GM12878 (cell line): ENCODE data around the gene PGA3. TPM values are rescaled to one million over a fixed set of nuclear protein-coding genes. Genes with fewer than 3 reads are reported as not detected.
"Not testable (repeated sequence)": the region's sequence is repeated elsewhere in the genome, so short reads cannot be mapped to it uniquely, and the experiment has no call there.

Source experiments
- ATAC-seq: fragments of 200-7000 bp; cut with Tn5 transposase; 3 replicates; pipeline ENCODE4 v1.9.1; 2020; ENCODE audit warnings: mild to moderate bottlenecking, moderate library complexity
- Bru-seq: library from RNA; stranded (reverse); fragments of 400-500 nt; gene quantifications from one replicate; lab custom pipeline; 2021; lab: Mats Ljungman, UMichigan
- BruChase-seq, 2 experiments: library from RNA; stranded (reverse); fragments of 400-500 nt; gene quantifications; one replicate each; lab custom pipeline; 2021; lab: Mats Ljungman, UMichigan
- BruUV-seq: library from RNA; stranded (reverse); fragments of 400-500 nt; replicated peaks from 2 replicates; lab custom pipeline; 2021; lab: Mats Ljungman, UMichigan
- CTCF ChIA-PET: fragments of 300-600 bp; sonication (Branson Sonifier 250); formaldehyde crosslinking; extraction: SDS; loops from one replicate; lab custom pipeline; 2021; ENCODE audit warnings: inconsistent platforms; lab: Yijun Ruan, JAX
- POLR2A ChIA-PET: fragments of 350-600 bp; formaldehyde crosslinking; extraction: SDS; loops from one replicate; lab custom pipeline; 2021; ENCODE audit warnings: inconsistent platforms; lab: Charles Lee
- RAD21 ChIA-PET: fragments of 300-600 bp; sonication (Branson Sonifier 250); formaldehyde crosslinking; loops from one replicate; lab custom pipeline; 2023; ENCODE audit warnings: antibody characterized with exemption; ENCODE audit not compliant: unreplicated experiment; lab: Charles Lee
- SMC1A ChIA-PET: fragments of 300-600 bp; sonication (Branson Sonifier 250); formaldehyde crosslinking; loops from one replicate; lab custom pipeline; 2023; ENCODE audit not compliant: unreplicated experiment, uncharacterized antibody; lab: Charles Lee
- DNase-seq: peaks from one replicate; pipeline ENCODE4 v3.0.0-alpha.2; 2011; ENCODE audit warnings: low read depth, low spot score
- FAIRE-seq: peaks from 3 replicates; lab custom pipeline; 2011; peaks lifted over from hg19 to GRCh38; lab: Jason Lieb, UNC
- H2AFZ ChIP-seq: 2 replicates; pipeline ENCODE4 v1.6.0; 2011; ENCODE audit warnings: low read depth, low read length, control low read depth; ENCODE audit not compliant: control insufficient read depth
- H3K27ac ChIP-seq: 2 replicates; pipeline ENCODE4 v1.5.1; 2011; ENCODE audit warnings: control low read depth; ENCODE audit not compliant: control insufficient read depth, insufficient read depth
- H3K27me3 ChIP-seq, 2 experiments: replicated peaks in 1 of 2; 2 replicates each; pipeline versions ENCODE4 v1.6.0 to v1.6.1; 2011; ENCODE audit warnings: low read length in 1 of 2; ENCODE audit not compliant: control insufficient read depth in 2 of 2, insufficient read depth in 2 of 2
- H3K36me3 ChIP-seq, 2 experiments: 2 replicates each; pipeline ENCODE4 v1.5.1; 2011; ENCODE audit warnings: low read length in 1 of 2; ENCODE audit not compliant: control insufficient read depth in 2 of 2, insufficient read depth in 2 of 2
- H3K4me1 ChIP-seq: 2 replicates; pipeline ENCODE4 v1.6.1; 2011; ENCODE audit warnings: mild to moderate bottlenecking, low read length, moderate library complexity, mixed read lengths; ENCODE audit not compliant: control insufficient read depth, insufficient read depth
- H3K4me2 ChIP-seq: 2 replicates; pipeline ENCODE4 v1.6.0; 2011; ENCODE audit warnings: control low read depth; ENCODE audit not compliant: control insufficient read depth, insufficient read depth
- H3K4me3 ChIP-seq: fragments of 200-600 bp; sonication (generic); 2 replicates; pipeline ENCODE4 v1.5.1; 2016
- H3K79me2 ChIP-seq: 2 replicates; pipeline ENCODE4 v1.6.0; 2011; ENCODE audit warnings: low read length; ENCODE audit not compliant: control insufficient read depth, insufficient read depth
- H3K9ac ChIP-seq: 2 replicates; pipeline ENCODE4 v1.8.0; 2011; ENCODE audit warnings: low read length, control low read depth, mixed read lengths; ENCODE audit not compliant: control insufficient read depth, insufficient read depth
- H3K9me3 ChIP-seq: replicated peaks from 3 replicates; pipeline ENCODE4 v1.5.1; 2011; ENCODE audit warnings: mild to moderate bottlenecking, low read length; ENCODE audit not compliant: control insufficient read depth, insufficient read depth
- H4K20me1 ChIP-seq: 2 replicates; pipeline ENCODE4 v1.6.0; 2011; ENCODE audit not compliant: control insufficient read depth, insufficient read depth
- WGBS: methylation state at CpG from one replicate; pipeline ENCODE4 v1.1.6; 2016; ENCODE audit warnings: low lambda C conversion rate; ENCODE audit not compliant: insufficient replicate concordance, insufficient coverage; ENCODE audit errors: missing lambda C conversion rate; 5-methylcytosine and 5-hydroxymethylcytosine counted together
- in situ Hi-C: fragments of 300-500 bp; cut with MboI; formaldehyde crosslinking; loops from 9 replicates; pipeline ENCODE4 v1.14.3; 2018; ENCODE audit warnings: mixed read lengths
- intact Hi-C: fragments of 100-400 bp; cut with micrococcal nuclease; formaldehyde crosslinking; loops from one replicate; pipeline ENCODE4 v1.14.2; 2022; ENCODE audit not compliant: unreplicated experiment
- long read RNA-seq, 2 experiments: library from polyadenylated mRNA; unstranded; transcript quantifications; one replicate each; pipeline ENCODE4 v2.0.0, GENCODE V29; 2019 to 2020
- polyA minus RNA-seq, 3 experiments: library from RNA; depleted of rRNA, polyadenylated mRNA; stranded (reverse); fragments of >200 nt; gene quantifications; 2 replicates each; pipeline ENCODE4 v1.2.3, GENCODE V29; 2011
- polyA plus RNA-seq, 11 experiments: library from polyadenylated mRNA; depleted of rRNA in 4 of 11; unstranded in 6 of 11; stranded (reverse) in 5 of 11; fragments of >200 nt; fragmentation: Nextera tagmentation in 4 of 11; fragmentation: Illumina TruSeq in 1 of 11; extraction: Ambion mirVana in 4 of 11; extraction: Trizol in 1 of 11; gene quantifications; 1 replicate in 1 of 11; 2 replicates in 10 of 11; pipeline versions ENCODE4 v1.2.1 to v1.2.3, GENCODE V29; 2011 to 2016; ENCODE audit warnings: inconsistent platforms in 2 of 11, missing spikeins in 2 of 11, low read depth in 1 of 11
- total RNA-seq, 4 experiments: library from RNA; depleted of rRNA in 3 of 4; stranded (reverse); fragments of >200 nt in 3 of 4; fragmentation: Illumina TruSeq in 1 of 4; extraction: Trizol in 1 of 4; gene quantifications; 2 replicates each; pipeline versions ENCODE4 v1.2.1 to v1.2.3, GENCODE V29; 2013 to 2021

The PGA3 gene
- total RNA-seq (2013; cell fraction: nucleolus; rRNA removed) = not detected in 2 replicates
- total RNA-seq (2014; rRNA removed) = not detected in 2 replicates
- total RNA-seq (2014; rRNA removed; fragmentation: Illumina TruSeq; extraction: Trizol) = not detected in 2 replicates
- total RNA-seq (2021) = not detected in 2 replicates
- not detected for polyA plus RNA-seq (2011; ENCODE audit: low read depth)
- not detected in 2 replicates for polyA plus RNA-seq (2011; rRNA removed)
- not detected in 2 replicates for polyA plus RNA-seq (2011; cell fraction: cytosol; rRNA removed)
- polyA plus RNA-seq (2011; cell fraction: nucleus; rRNA removed) = not detected in 2 replicates
- polyA plus RNA-seq (2012) = not detected in 2 replicates
- polyA plus RNA-seq (2014; fragmentation: Illumina TruSeq; extraction: Trizol) = not detected in 2 replicates
- polyA plus RNA-seq (2014; fragmentation: Nextera tagmentation; extraction: Ambion mirVana) = not detected
- not detected in 2 replicates for polyA plus RNA-seq (2014; rRNA removed)
- polyA plus RNA-seq (2016; fragmentation: Nextera tagmentation; extraction: Ambion mirVana) = not detected
- polyA minus RNA-seq (2011; rRNA and poly(A)+ RNA removed) = not detected in 2 replicates
- not detected in 2 replicates for polyA minus RNA-seq (2011; cell fraction: cytosol; rRNA and poly(A)+ RNA removed)
- polyA minus RNA-seq (2011; cell fraction: nucleus; rRNA and poly(A)+ RNA removed) = not detected in 2 replicates
- Bru-seq, nascent RNA = not detected
- not detected for BruChase-seq, experiment 1, labeled RNA remaining after a 6-hour chase
- percentile 12 among the genes with signal in this experiment for BruChase-seq, experiment 2, labeled RNA remaining after a 2-hour chase
- long read RNA-seq, experiment 1 = 0 reads
- long read RNA-seq, experiment 2 = 0 reads

DNA sequence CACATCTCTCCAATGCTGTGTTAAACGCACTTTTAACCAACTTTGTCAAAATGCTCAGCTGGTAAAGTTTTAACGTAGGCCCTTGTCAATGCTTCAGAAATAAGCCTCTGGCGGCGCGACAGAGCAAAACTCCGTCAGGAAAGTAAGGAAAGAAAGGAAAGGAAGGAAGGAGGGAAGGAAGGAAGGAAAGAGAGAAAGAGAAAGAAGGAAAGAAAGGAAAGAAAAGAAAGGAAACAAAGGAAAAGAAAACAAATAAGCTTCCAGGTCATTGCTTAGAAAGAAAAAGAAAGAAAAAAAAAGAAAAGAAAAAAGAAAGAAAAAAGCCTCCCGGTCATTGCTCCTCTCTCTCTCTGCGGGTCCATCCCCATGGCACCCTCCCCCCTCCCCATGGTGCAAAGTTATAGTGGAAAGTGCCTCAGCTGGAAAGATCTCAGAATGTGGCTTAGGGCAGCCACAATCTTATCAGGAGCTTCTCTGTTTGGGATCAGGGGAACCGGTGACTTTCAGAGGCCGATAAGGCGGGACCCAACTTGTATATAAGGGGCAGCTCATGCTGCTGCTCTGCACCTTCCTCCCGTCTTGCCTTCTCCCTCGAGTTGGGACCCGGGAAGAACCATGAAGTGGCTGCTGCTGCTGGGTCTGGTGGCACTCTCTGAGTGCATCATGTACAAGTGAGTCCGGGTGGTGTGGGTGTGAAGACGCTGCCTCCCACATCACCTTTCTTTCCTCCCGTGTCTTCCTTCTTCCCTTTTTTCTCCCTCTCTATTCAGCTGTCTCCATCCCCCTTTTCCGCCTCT, at the start of gene PGA3:
TSS of gene PGA3 (plus strand) at position 566 of the 797 bp plus-strand sequence. CDS start at position 616, 50 bp downstream.
- DNase-seq, POLR2A ChIA-PET, BruUV-seq, CTCF ChIA-PET, FAIRE-seq, H2AFZ ChIP-seq, H3K79me2 ChIP-seq, H3K9me3 ChIP-seq, H3K4me1 ChIP-seq, RAD21 ChIA-PET, ATAC-seq, H4K20me1 ChIP-seq, in situ Hi-C loops, H3K9ac ChIP-seq, intact Hi-C loops, H3K27me3 ChIP-seq, H3K4me3 ChIP-seq, H3K36me3 ChIP-seq, H3K27ac ChIP-seq, H3K4me2 ChIP-seq: not testable (repeated sequence)
- 44% methylated on average over 14 of the region's 18 CpGs for WGBS
- SMC1A ChIA-PET = interaction anchor here (0.7 kb wide), 1 partner anchor 49 kb away, joined by 3 read pairs; no protein-coding TSS in a partner anchor
